ENCODE results near the gene POGLUT2.

GRCh38 chr13:102805680-102806079, 6.9 kb upstream of the POGLUT2 start:
- no peak for TF ChIP-seq SMC3 (IDR thresholded peaks at IDR 0.05; ENCODE audit: borderline replicate concordance, low read length)
- TF ChIP-seq CHD1 (IDR thresholded peaks at IDR 0.05; ENCODE audit: low read depth, low read length) = no peak
- no peak for TF ChIP-seq POLR2A (IDR thresholded peaks at IDR 0.05; ENCODE audit: low read depth, low read length)
- TF ChIP-seq NFYB (IDR thresholded peaks at IDR 0.05; ENCODE audit: insufficient read depth, low read depth, low read length) = no peak
- TF ChIP-seq ATF3 (IDR thresholded peaks at IDR 0.05; ENCODE audit: borderline replicate concordance, extremely low read depth, low read depth, low read length) = no peak
- TF ChIP-seq CTCF (IDR thresholded peaks at IDR 0.05 in 2 of 3, conservative IDR thresholded peaks at IDR 0.05 in 1 of 3; ENCODE audit: control insufficient read depth in 2 of 3, extremely low read depth in 1 of 3, insufficient read depth in 1 of 3, low read depth in 3 of 3, low read length in 3 of 3) = no peak
- no peak for TF ChIP-seq JUND (IDR thresholded peaks at IDR 0.05; ENCODE audit: low read depth, low read length)
- no peak for TF ChIP-seq RFX5 (IDR thresholded peaks at IDR 0.05; ENCODE audit: low read depth, low read length)
- TF ChIP-seq EZH2 (IDR thresholded peaks at IDR 0.05; ENCODE audit: borderline replicate concordance, control insufficient read depth, low read depth, low read length) = no peak
- no peak for TF ChIP-seq BCL11A (IDR thresholded peaks at IDR 0.05; ENCODE audit: low read depth, low read length)
- no peak for TF ChIP-seq ZBTB33 (IDR thresholded peaks at IDR 0.05)
